HG03432 (cell line): ENCODE measurements around the gene MYO1C.
"Not testable (repeated sequence)": the region's sequence is repeated elsewhere in the genome, so short reads cannot be mapped to it uniquely, and the experiment has no call there.

ENCODE experiments used
- ATAC-seq: cut with Tn5 transposase; IDR thresholded peaks from one replicate; pipeline ENCODE4 v1.9.1; 2021; ENCODE audit warnings: mild to moderate bottlenecking, moderate library complexity; ENCODE audit not compliant: unreplicated experiment

MYO1C gene, protein sequence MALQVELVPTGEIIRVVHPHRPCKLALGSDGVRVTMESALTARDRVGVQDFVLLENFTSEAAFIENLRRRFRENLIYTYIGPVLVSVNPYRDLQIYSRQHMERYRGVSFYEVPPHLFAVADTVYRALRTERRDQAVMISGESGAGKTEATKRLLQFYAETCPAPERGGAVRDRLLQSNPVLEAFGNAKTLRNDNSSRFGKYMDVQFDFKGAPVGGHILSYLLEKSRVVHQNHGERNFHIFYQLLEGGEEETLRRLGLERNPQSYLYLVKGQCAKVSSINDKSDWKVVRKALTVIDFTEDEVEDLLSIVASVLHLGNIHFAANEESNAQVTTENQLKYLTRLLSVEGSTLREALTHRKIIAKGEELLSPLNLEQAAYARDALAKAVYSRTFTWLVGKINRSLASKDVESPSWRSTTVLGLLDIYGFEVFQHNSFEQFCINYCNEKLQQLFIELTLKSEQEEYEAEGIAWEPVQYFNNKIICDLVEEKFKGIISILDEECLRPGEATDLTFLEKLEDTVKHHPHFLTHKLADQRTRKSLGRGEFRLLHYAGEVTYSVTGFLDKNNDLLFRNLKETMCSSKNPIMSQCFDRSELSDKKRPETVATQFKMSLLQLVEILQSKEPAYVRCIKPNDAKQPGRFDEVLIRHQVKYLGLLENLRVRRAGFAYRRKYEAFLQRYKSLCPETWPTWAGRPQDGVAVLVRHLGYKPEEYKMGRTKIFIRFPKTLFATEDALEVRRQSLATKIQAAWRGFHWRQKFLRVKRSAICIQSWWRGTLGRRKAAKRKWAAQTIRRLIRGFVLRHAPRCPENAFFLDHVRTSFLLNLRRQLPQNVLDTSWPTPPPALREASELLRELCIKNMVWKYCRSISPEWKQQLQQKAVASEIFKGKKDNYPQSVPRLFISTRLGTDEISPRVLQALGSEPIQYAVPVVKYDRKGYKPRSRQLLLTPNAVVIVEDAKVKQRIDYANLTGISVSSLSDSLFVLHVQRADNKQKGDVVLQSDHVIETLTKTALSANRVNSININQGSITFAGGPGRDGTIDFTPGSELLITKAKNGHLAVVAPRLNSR

GRCh38 chr17:1492249-1493206, at the start of gene MYO1C:
Gene MYO1C (minus strand): TSS chr17:1492686. CDS start chr17:1492487, 199 bp downstream.
- ATAC-seq: no peak

GRCh38 chr17:1541367-1541904, 49.0 kb upstream of the MYO1C start:
- no peak for ATAC-seq

- no peak for ATAC-seq
Observed at GRCh38 chr17:1539811-1540210, 47.3 kb upstream of the MYO1C start.

- ATAC-seq: no peak
Observed at GRCh38 chr17:1535737-1536136, 43.3 kb upstream of the MYO1C start.

DNA sequence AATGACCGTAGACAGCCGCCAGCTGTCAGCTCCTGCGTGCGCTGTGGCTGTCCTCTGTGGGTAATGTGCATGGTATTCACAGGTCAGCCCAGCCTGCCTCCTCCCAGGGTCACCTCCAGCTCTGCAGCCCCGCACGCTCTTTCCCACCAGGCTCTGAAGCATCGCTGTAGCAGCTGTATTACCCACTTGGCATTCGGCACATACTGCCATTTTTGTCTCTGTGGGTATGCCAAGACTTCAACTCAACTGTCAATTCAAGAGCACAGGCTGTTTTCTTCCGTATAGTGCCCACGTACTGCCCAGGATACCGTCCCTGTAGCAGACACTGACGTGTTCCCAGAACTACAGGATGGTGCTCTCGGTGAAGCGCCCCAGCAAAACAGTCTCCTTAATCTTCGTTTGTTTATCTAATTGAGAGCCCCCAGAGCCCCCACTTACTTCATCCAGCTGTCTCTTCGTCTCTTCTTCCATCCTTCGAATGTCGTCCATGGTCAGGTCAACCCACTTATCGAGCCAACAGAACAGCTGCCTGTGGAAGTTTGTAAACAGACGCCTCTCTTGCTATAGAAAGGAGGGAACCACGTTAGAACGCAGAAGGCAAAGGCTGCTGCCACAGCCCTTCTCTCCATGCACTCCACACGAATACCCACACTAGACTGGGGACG, 41.3 kb upstream of the MYO1C start:
- ATAC-seq: no peak

GRCh38 chr17:1532836-1533602, 40.5 kb upstream of the MYO1C start:
- ATAC-seq: no peak

DNA sequence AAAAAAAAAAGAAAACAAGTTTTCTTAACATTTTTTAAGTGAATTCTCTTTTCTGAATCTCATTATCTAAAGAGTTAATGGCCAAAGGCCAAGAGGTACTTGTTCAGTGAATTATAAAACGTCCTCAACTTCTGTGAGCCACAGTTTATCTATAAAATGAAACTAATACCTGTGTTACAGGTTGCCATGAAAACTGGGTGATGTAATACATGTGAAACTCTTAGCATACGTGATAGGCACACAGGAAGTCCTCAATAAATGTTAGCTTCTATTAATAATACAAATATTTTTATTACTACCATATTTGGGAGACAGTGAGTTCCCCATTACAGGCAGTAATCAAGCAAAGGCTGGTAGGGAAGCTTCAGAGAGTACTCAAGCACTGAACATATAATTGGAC, 37.4 kb upstream of the MYO1C start:
- ATAC-seq: no peak

DNA sequence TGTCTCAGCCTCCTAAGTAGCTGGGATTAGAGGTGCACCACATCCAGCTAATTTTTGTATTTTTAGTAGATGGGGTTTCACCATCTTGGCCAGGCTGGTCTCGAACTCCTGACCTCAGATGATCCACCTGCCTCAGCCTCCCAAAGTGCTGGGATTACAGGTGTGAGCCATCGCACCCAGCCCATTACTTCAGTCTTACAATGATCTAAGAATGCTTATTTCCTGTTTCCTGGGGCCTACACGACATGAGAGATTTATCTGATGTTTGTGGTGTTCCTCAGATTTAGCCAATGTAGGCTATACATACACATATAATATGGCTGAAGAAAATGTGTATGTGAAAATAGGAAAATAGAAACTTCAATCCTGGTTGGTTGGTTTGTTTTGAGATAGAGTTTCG, 34.4 kb upstream of the MYO1C start:
- not testable (repeated sequence) for ATAC-seq

DNA sequence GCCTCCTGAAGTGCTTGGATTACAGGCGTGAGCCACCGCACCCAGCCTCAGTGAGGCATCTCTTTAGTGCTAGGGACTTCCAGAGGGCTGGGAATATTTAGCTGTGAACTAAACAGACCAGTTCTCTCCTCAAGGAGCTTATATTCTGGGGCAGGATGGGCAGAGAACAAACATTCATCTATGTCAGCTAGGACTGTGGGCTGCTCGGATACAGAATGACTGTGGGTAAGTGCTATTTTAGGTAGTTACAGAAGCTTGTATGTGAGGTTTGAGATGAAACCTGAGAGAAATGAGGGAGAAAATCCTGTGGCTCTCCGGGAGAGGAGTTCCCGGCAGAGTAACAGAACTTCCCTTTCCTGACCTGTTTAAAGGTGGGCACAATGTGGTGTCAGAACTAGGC, 30.1 kb upstream of the MYO1C start:
- ATAC-seq: no peak

DNA sequence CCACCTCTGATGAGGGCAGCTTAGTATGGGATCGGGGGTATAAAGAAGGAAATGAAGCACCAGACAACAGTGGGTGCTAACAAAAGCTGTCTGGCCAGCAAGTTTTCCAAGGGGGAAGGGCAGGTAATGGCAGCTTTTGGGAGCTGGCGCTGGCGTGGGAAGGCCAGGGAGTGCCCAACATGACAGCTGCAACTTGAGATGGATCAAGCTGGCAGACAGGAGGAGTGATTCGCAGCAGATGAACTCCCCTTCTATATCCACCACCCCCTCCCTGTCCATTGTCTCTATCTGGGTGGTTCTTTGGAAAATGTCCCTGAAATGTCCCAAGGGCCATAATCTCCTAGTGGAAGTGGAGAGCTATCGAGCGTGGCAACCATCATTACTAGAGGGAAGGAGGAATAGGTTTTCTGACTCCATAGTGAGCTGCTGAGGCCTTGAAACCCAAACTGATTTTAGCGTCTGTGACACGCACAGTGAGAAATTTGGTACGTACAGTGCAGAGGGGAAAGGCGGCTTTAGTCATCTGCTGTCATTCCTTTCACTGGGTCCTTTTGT, 28.7 kb upstream of the MYO1C start:
- ATAC-seq: no peak

DNA sequence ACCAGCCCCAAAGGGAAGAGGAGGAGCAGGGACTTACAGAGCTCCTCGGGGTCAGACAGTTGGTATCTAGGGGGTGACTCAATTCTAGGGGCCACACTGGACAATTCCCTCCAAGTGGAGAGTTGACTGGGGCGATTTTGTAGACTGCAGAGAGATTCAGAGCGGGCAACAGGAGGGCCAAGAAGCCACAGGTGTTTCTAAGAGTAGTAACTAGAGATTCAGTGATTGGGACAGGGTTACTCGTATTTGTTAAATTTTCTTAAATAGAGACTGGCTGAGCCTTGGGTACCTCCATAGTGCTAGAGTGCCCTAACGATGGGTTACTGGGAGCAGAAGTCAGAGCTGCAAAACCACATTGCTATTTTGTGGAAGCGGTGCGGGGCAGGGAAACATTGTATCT, 27.2 kb upstream of the MYO1C start:
- ATAC-seq: no peak

GRCh38 chr17:1518410-1518809, 25.9 kb upstream of the MYO1C start:
- ATAC-seq: no peak

DNA sequence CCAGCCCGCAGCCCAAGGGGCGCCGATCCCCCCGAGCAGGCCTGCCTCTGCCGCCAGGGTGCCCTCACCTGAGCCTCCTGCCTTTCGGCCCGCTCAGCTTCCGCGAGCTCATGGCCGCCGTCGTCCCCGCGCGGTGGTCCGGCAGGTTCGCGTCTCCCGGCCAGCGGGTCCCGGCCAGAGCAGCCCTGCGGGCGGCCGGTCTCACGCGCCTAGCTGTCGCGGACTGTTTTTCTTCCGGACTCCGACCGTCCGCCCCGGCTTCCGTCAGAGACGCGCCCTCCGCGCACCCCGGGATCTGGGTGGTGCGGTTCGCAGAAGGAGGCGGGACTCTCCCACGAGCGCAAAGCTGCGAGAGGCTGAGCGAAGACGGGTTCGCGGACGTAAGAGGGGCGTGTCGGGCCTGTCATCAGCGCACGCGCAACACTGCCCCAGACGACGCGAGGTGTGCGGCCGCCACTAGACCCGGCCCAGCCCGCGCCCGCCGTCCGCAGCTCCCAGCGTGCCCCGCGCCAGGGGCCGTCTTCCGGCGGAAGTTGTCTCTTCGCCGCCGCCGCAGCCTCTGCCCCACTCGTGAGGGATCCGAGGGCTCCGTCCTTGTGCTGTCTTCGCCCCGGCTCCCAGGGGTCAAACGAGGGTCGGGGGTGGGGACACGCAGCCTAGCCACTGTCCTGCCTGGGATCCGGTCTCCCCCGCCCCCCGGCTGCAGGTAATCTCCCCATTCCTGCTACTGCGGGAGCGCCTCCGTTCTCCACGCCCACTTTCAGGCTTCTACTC, 24.1 kb upstream of the MYO1C start, which contains the start of gene INPP5K:
TSS of gene INPP5K (minus strand) at position 225 of the 774 bp plus-strand sequence. CDS start at position 112, 113 bp downstream.
- ATAC-seq: peak; percentile 85

DNA sequence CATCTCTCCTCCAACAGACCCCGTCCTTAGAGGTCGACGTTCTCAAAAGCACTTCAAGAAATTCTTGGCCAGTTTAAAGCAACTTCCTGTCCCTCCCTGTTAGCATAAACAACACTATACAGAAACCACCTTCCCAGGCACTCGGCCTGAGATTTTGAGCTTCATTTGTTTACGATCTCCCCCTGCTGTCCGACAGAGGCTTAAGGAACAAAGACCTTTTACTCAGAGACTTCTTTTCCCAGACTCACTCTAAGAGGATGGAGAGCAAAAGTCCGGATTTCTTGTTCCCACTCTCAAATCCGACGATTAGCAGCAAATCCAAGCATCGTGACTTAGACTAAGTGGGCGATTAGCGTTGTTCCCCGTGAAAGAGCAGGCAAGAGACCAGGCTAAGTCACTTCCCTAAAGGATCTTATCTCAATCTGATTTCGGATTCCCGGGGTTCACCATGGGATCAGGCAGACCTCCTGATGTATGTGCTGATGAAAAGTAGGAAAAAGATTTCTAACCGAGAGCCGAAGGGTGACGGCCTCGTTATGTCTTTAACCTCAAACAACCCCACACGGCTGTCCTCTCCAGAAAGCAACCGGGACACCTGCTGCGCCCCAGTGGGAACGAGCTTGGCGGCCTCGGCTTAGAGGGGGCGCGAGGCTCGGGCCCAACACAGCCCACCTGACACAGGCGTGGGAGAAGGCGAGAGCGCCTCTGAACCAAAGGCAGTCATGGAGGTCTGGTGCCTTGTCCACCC, 23.3 kb upstream of the MYO1C start:
- ATAC-seq: no peak

DNA sequence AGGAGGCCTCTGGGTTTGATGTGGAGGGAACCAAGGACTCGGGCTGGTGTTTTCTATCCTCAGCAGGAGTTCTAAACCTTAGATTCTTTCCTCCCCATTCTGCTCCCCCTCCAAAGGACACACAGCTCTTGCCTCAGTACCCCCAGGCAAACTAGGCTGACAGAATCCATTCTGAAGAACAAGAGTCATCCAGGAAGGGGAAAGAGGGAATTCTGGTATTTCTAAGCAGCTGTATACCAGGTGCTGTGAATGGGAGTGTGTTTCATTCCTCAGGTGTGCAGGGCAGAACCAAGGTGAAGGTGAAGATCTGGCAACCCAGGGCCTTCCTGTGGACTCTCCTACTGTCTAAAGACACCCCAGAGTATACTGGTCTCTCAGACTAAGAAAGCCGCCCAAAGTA, 19.9 kb upstream of the MYO1C start:
- ATAC-seq: no peak

DNA sequence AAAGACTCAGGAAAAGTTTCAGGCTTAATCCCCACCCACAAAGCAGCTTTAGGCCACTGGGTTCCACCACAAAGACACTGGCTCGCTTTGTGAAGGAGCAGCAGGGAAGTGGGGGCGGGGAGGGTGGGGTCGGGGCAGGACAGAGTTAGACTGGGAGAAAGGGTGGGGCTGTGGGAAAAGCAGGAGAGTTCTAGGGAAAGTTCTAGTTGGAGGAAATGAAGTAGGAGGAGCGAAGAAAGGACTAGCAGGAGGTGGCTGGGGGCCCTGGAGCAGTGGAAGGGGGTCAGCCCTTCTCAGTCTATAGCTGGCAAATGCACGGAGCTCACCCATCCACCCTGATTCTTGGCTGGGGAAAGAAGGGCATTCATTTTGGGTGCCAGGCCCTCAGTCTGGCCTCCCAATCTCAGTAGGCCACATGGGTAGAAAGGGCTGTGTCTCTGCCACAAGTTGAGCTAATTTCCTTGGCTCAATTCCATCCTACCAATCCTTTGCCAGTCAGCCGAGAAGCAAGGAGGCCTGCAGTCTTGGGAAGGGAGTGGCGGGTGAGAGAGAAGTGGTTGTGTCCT, 19.4 kb upstream of the MYO1C start:
- no peak for ATAC-seq

GRCh38 chr17:1511290-1511689, 18.8 kb upstream of the MYO1C start:
- no peak for ATAC-seq
